NCI-H1417 (cell line): ENCODE data around the gene ZNF25.
"Not testable (repeated sequence)": the region's sequence is repeated elsewhere in the genome, so short reads cannot be mapped to it uniquely, and the experiment has no call there.

Experiments
- DNase-seq, 3 experiments: peaks; one replicate each; lab custom pipeline; 2025; lab: John Stamatoyannopoulos, UW

ZNF25 gene

DNA sequence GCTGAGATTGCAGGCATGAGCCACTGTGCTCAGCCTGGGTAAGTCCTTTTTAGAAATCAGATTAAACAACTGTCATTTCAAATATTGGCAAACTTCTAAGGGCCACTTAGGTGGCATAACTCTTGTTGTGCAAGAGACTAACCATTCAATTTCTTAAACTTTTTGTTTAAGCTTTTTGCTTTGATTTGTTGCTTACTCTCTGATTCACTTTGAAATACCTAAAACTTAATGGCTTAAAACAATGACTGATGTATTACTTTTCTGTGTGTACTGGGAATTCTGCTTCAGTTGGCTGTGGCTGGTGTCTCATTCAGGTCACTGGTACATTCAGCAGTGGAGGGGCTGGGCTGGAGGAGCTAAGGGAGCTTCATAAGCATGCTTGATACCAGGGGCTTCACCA lies 28.9 kb downstream of the ZNF25 start:
- no peak for DNase-seq

DNA sequence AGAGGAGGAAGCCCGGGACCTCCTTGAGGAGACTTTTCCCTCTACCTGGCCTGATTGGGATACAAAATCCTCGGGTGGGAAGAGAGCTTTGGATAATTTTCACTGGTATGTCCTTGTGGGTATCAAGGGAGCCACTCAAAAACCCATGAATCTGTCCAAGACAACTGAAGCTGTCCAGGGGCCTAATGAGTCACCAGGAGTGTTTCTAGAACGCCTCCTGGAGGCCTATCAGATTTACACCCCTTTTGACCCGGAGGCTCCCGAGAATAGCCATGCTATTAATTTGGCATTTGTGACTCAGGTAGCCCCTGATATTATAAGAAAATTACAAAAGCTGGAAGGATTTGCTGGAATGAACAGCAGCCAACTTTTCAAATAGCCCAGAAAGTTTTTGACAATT lies 38.6 kb downstream of the ZNF25 start:
- DNase-seq: no peak

DNA sequence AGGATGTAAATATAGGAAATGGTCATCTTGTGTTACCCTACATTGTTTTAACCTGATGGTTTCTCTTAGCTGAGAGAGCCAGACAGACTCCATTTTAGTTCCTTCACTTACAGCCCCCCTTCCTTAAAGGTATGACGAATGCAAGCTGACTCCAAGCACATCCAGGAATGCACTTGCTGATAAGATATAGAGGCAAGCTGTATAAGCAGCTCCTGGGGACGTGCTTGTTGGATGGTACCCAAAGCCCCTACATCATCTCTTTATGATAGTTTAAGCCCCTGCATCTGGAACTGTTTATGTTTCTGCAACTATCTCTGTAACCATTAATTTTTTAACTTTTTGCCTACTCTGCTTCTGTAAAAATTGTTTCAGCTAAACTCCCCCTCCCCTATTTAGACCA lies 41.7 kb downstream of the ZNF25 start:
- DNase-seq: no peak

DNA sequence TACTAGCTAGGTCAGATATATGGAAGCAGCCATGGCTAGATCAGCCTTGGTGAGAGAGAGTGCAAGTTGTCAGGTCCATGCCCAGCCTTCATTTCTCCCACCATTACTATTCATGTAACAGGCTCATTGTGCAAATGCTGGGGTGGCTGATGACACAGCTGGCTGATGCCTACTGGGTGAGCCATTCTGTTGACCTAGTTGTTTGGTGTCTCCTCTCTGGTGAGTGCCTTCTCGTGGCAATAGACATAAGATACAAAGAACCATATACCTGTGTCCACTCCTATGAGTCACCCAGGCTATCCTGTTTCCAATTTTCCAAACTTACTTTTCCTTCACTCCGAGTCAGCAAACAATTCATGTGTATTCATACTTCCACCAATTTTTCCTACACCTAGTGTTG lies 46.0 kb downstream of the ZNF25 start:
- DNase-seq: no peak

DNA sequence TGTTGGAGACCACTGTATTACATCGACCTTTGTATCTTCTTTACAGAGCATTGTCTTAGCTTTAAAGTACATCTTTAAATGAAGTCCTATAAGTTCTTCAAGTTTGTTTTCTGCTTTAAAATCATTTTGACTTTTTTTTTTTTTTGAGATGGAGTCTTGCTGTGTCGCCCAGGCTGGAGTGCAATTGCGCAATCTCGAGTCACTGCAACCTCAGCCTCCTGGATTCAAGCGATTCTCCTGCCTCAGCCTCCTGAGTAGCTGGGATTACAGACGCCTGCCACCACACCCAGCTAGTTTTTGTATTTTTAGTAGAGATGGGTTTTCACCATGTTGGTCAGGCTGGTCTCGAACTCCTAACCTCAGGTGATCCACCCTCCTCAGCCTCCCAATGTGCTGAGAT lies 68.3 kb downstream of the ZNF25 start:
- not testable (repeated sequence) for DNase-seq

GRCh38 chr10:37906382-37906781 lies 70.1 kb downstream of the ZNF25 start:
- DNase-seq: no peak
